A673 (cell line): ENCODE measurements around the gene PEX5L.

Experiments used
- EZH2 ChIP-seq: fragments of 200-600 bp; sonication (generic); IDR thresholded peaks from 2 replicates; pipeline ENCODE4 v1.6.1; 2017; ENCODE audit warnings: borderline replicate concordance, low read depth, mild to moderate bottlenecking, mixed read lengths, antibody characterized with exemption, low read length; ENCODE audit not compliant: poor library complexity, severe bottlenecking
- TF ChIP-seq, protein P1 (sequence below): fragments of 300-800, 200-600 bp; sonication (generic); conservative IDR thresholded peaks from 2 replicates; pipeline ENCODE4 v1.5.1; 2017; ENCODE audit warnings: low read depth, mild to moderate bottlenecking, antibody characterized with exemption, low read length, moderate library complexity, mixed read lengths

- TF ChIP-seq, protein P1, sequence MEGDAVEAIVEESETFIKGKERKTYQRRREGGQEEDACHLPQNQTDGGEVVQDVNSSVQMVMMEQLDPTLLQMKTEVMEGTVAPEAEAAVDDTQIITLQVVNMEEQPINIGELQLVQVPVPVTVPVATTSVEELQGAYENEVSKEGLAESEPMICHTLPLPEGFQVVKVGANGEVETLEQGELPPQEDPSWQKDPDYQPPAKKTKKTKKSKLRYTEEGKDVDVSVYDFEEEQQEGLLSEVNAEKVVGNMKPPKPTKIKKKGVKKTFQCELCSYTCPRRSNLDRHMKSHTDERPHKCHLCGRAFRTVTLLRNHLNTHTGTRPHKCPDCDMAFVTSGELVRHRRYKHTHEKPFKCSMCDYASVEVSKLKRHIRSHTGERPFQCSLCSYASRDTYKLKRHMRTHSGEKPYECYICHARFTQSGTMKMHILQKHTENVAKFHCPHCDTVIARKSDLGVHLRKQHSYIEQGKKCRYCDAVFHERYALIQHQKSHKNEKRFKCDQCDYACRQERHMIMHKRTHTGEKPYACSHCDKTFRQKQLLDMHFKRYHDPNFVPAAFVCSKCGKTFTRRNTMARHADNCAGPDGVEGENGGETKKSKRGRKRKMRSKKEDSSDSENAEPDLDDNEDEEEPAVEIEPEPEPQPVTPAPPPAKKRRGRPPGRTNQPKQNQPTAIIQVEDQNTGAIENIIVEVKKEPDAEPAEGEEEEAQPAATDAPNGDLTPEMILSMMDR = no peak
- no peak for TF ChIP-seq EZH2
Observed at GRCh38 chr3:180018543-180018942, 18.2 kb downstream of the PEX5L start.
